Body of pancreas (tissue), 4 donors: ENCODE data around the gene TAS1R3. TPM values are rescaled to one million over a fixed set of nuclear protein-coding genes. Genes with fewer than 3 reads are reported as not detected.

Source experiments
- ATAC-seq: fragments of 150-250 bp; one replicate; pipeline ENCODE4 v1.9.1; 2016
- DNase-seq, 4 donors: peaks; one replicate each; pipeline ENCODE4 v3.0.0-alpha.2; 2019
- H3K27ac ChIP-seq, 4 donors: fragments of 200-600 bp; sonication (generic); 1 replicate in 3 of 4; 2 replicates in 1 of 4; pipeline versions ENCODE4 v1.5.1 to v1.6.1; 2016 to 2019; ENCODE audit warnings: mild to moderate bottlenecking in 1 of 4, mixed read lengths in 1 of 4, moderate library complexity in 1 of 4
- H3K27me3 ChIP-seq, 2 donors: fragments of 200-600 bp; sonication (generic); one replicate each; pipeline ENCODE4 v1.6.0; 2016; ENCODE audit warnings: mild to moderate bottlenecking in 1 of 2
- H3K36me3 ChIP-seq, 2 donors: fragments of 200-600 bp; sonication (generic); replicated peaks in 1 of 2; 2 replicates each; pipeline ENCODE4 v1.5.1; 2016; ENCODE audit warnings: low read depth in 2 of 2; ENCODE audit not compliant: insufficient read depth in 1 of 2
- H3K4me1 ChIP-seq: fragments of 200-600 bp; sonication (generic); one replicate; pipeline ENCODE4 v1.6.0; 2016
- H3K4me3 ChIP-seq, 2 donors: fragments of 200-600 bp; sonication (generic); 1 replicate in 1 of 2; 2 replicates in 1 of 2; pipeline ENCODE4 v1.5.1; 2016 to 2019
- H3K9me3 ChIP-seq, 3 donors: fragments of 200-600 bp; sonication (generic); 1 replicate in 2 of 3; 2 replicates in 1 of 3; pipeline ENCODE4 v1.5.1; 2016
- CTCF ChIP-seq, 7 experiments: fragments of 450-650 bp in 4 of 7; fragments of 200-600 bp in 3 of 7; sonication (generic) in 3 of 7; IDR thresholded peaks; one replicate each; pipeline ENCODE4 v1.5.1; 2016 to 2019; ENCODE audit warnings: antibody characterized with exemption in 7 of 7
- POLR2A ChIP-seq, 3 donors: fragments of 450-650 bp; IDR thresholded peaks; one replicate each; pipeline ENCODE4 v1.6.1; 2016; ENCODE audit warnings: antibody characterized with exemption in 3 of 3, mild to moderate bottlenecking in 2 of 3
- WGBS, 2 donors: methylation state at CpG; one replicate each; pipeline ENCODE4 v1.1.5; 2017; 5-methylcytosine and 5-hydroxymethylcytosine counted together
- intact Hi-C: fragments of 100-400 bp; cut with DNase I; formaldehyde crosslinking; loops from one replicate; pipeline ENCODE4 v1.15.1; 2023
- total RNA-seq, 2 donors: library from RNA; depleted of rRNA; stranded (reverse); fragments of >200 nt; gene quantifications; one replicate each; pipeline ENCODE4 v1.1.0, GENCODE V29; 2016

Gene TAS1R3
- total RNA-seq, 2 donors from 2014 or later, result 0.26 TPM; not detected in 1

- intact Hi-C loops, result no loop called here
- Histone ChIP-seq H3K36me3 (no peaks in the 10 kb centered on the region), H3K4me3 (peak overlapping the region; percentile 2 to 56), H3K27me3 (peaks cover 0 to 7% of the 10 kb centered on the region in 2 donors), H3K9me3 (no peaks in the 10 kb centered on the region), H3K27ac (peak overlapping the region; percentile 67 to 88 (median 82)), H3K4me1 (peaks cover 46% of the 10 kb centered on the region)
- WGBS, 2 donors, result 17% methylated on average over 7 to 26 of the region's 26 CpGs
- peak; percentile 40 for ATAC-seq
- TF ChIP-seq POLR2A (IDR thresholded peaks at IDR 0.05) (peak; percentile 45 to 69 (median 58)), CTCF (IDR thresholded peaks at IDR 0.05) (no peak)
- DNase-seq, result peak; percentile 59 to 81 (median 75)
Measured at GRCh38 chr1:1347663-1348419, 16.8 kb downstream of the TAS1R3 start.

- Histone ChIP-seq H3K4me3 (peak overlapping the region; percentile 2 to 56), H3K27me3 (peaks cover 0 to 13% of the 10 kb centered on the region in 2 donors), H3K36me3 (no peaks in the 10 kb centered on the region), H3K9me3 (no peaks in the 10 kb centered on the region), H3K27ac (peak overlapping the region; percentile 67 to 88 (median 82)), H3K4me1 (peaks cover 54% of the 10 kb centered on the region)
- 0% methylated on average over 82 of the region's 109 CpGs; no CpG with 5 or more reads in 1 of the 2 donors for WGBS, 2 donors
- peak; percentile 47 for ATAC-seq
- no peak for TF ChIP-seq POLR2A (IDR thresholded peaks at IDR 0.05)
- no peak for TF ChIP-seq CTCF (IDR thresholded peaks at IDR 0.05)
- peak; percentile 54 to 67 (median 60) for DNase-seq
- intact Hi-C loops, result no loop called here
Measured at GRCh38 chr1:1348420-1349255, 17.6 kb downstream of the TAS1R3 start.

GRCh38 chr1:1349256-1350012, 18.4 kb downstream of the TAS1R3 start, which contains the start of gene DVL1:
Gene DVL1, minus strand, starts transcription at chr1:1349418. Its CDS starts 353 bp downstream, at chr1:1349065.
- Histone ChIP-seq H3K4me3 (peak within 1 kb of the TSS; percentile 2 to 56), H3K27ac (peak within 1 kb of the TSS; percentile 67 to 88 (median 82)), H3K36me3 (no peaks in the 10 kb centered on the region), H3K9me3 (no peaks in the 10 kb centered on the region), H3K4me1 (peaks cover 56% of the 10 kb centered on the region), H3K27me3 (peaks cover 0 to 21% of the 10 kb centered on the region in 2 donors)
- intact Hi-C loops, result no loop called here
- WGBS, 2 donors, result 1% methylated on average over 47 of the region's 122 CpGs; no CpG with 5 or more reads in 1 of the 2 donors
- TF ChIP-seq CTCF (IDR thresholded peaks at IDR 0.05) (peak; percentile 20 to 76 (median 44)), POLR2A (IDR thresholded peaks at IDR 0.05) (peak in 1 of 3 donors; percentile 16)
- DNase-seq (peak; percentile 48 to 75 (median 69)), ATAC-seq (peak; percentile 76)

GRCh38 chr1:1351511-1352427, 20.7 kb downstream of the TAS1R3 start:
- TF ChIP-seq POLR2A (IDR thresholded peaks at IDR 0.05) (no peak), CTCF (IDR thresholded peaks at IDR 0.05) (no peak)
- no peaks in the 10 kb centered on the region for H3K9me3 ChIP-seq
- no peaks in the 10 kb centered on the region for H3K36me3 ChIP-seq
- peaks cover 0 to 27% of the 10 kb centered on the region in 2 donors for H3K27me3 ChIP-seq
- no peak overlapping the region for H3K27ac ChIP-seq
- no peak overlapping the region for H3K4me3 ChIP-seq
- DNase-seq (no peak), ATAC-seq (no peak)
- peaks cover 38% of the 10 kb centered on the region for H3K4me1 ChIP-seq
- intact Hi-C loops, result no loop called here
- 65 to 67% methylated on average over 15 to 28 of the region's 29 CpGs for WGBS, 2 donors
